Measurements from ENCODE around the gene SLC38A6. TPM values are rescaled to one million over a fixed set of nuclear protein-coding genes. Genes with fewer than 3 reads are reported as not detected.
"Not testable (repeated sequence)": the region's sequence is repeated elsewhere in the genome, so short reads cannot be mapped to it uniquely, and the experiment has no call there.

Gene SLC38A6
- total RNA-seq, 2 experiments from 2014 or later: 4.5 to 5.3 TPM

DNA sequence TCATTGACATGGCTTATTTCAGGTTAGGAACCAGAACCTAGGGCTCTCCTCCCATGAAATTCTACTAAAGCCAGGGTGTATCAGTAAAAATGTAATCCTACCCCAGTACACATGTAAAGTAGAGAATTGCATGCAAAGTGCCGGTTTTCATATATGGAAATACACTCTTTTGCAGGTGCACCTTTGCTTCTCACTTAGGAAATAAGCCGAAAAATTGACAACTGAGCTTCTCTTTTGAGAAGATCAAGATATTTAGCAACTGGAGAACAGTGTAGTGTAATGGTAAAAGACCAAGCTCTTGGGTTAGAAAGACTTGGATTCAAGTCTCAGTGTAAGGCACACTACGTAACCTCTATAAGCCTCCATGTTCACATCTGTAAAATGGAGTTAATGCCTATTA lies 82.4 kb downstream of the SLC38A6 start:
- ChIA-PET CTCF (interaction anchor here (1.6 kb wide), 1 partner anchor 10 kb away, joined by 3 read pairs; no protein-coding TSS in a partner anchor), POLR2A (no interaction called here)
- no peak overlapping the region for H3K27ac Mint-ChIP-seq
- ATAC-seq (no peak), DNase-seq (no peak)
- peaks cover 7% of the 10 kb centered on the region for H3K36me3 Mint-ChIP-seq (ENCODE audit: low read depth)
- no peaks in the 10 kb centered on the region for H3K9me3 Mint-ChIP-seq (ENCODE audit: low read depth)
- no peaks in the 10 kb centered on the region for H3K4me1 Mint-ChIP-seq
- no peaks in the 10 kb centered on the region for H3K27me3 Mint-ChIP-seq
- intact Hi-C loops (cut with DNase I, micrococcal nuclease): no loop called here
- no peak overlapping the region for H3K4me3 Mint-ChIP-seq

DNA sequence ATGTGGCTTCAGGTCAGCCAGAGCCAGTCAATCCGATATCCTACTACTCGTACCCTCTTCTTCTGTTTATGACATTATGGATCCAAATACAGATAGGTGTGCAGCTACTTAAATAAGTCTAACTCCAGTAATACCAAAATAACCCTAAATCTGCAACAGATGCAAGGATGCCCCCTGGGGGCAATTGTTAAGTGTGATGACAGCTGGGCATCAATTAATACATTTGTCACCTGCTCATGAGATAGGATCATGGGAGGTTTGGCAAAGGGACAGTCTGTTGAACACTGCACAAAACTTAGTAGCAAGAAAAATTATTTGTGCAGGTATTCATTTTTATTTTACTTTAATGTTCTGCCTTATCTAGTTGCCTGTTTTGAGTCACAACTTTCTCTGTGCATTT lies 83.2 kb downstream of the SLC38A6 start:
- no peak for ATAC-seq
- Mint-ChIP-seq H3K4me3 (no peak overlapping the region), H3K27ac (no peak overlapping the region), H3K36me3 (ENCODE audit: low read depth) (peaks cover 8% of the 10 kb centered on the region), H3K4me1 (no peaks in the 10 kb centered on the region), H3K9me3 (ENCODE audit: low read depth) (no peaks in the 10 kb centered on the region), H3K27me3 (no peaks in the 10 kb centered on the region)
- DNase-seq: no peak
- intact Hi-C loops (cut with DNase I, micrococcal nuclease): no loop called here
- POLR2A ChIA-PET: no interaction called here
- CTCF ChIA-PET: no interaction called here

DNA sequence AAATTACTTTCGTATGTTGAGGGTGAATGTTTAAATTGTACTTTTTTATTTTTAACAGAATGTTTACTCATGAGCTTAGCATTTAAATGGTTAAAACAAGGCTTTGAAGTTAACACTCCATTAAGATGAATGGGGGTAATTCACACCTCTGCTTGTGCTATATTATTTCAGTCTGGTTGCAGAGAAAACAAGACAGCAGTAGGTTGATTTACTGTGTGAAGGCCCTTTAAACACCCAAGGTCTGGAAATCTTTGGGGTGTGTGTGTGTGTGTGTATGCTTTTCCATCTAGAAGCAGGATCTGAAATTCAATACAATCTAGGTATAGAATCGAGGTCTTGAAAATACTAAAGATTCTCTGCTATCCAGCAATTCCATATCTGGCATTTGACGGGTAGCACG lies 83.8 kb downstream of the SLC38A6 start:
- Mint-ChIP-seq H3K9me3 (ENCODE audit: low read depth) (no peaks in the 10 kb centered on the region), H3K4me1 (no peaks in the 10 kb centered on the region), H3K27ac (no peak overlapping the region), H3K27me3 (no peaks in the 10 kb centered on the region), H3K4me3 (no peak overlapping the region), H3K36me3 (ENCODE audit: low read depth) (peaks cover 12% of the 10 kb centered on the region)
- ChIA-PET POLR2A (no interaction called here), CTCF (no interaction called here)
- intact Hi-C loops (cut with DNase I, micrococcal nuclease): no loop called here
- no peak for ATAC-seq
- DNase-seq: no peak

DNA sequence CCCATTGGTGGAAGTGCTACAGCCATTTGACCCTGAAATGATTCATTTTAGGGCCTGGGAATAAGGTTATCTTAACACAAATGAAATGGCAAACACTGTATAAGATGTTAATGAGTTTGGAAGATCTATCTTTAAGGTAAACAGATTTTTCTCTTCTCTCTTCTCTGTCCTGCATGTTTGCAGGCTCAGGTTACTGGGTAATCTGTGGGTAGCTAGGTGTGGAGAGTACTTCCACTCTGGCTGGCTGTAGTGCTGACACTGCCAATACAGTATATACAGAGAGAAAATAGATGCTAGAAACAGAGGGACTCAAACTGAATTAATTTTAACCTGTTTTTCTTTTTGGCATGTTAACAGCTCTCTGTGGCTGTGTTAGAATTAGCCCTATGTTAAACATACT lies 84.6 kb downstream of the SLC38A6 start:
- H3K27ac Mint-ChIP-seq: no peak overlapping the region

DNA sequence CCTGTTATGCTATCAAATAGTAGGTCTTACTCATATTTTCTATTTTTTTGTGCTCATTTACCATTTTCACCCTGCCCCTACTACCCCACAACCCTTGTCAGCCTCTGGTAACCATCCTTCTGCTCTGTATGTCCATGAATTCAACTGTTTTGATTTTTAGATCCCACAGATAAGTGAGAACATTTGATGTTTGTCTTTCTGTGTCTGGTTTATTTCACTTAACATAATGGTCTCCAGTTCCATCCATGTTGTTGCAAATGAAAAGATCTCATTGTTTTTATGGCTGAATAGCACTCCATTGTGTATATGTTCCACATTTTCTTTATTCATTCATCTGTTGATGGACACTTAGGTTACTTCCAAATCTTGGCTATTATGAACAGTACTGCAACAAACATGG lies 91.4 kb downstream of the SLC38A6 start:
- ATAC-seq; H3K4me3 Mint-ChIP-seq; intact Hi-C loops (cut with DNase I, micrococcal nuclease); H3K27me3 Mint-ChIP-seq; H3K27ac Mint-ChIP-seq; H3K4me1 Mint-ChIP-seq; H3K36me3 Mint-ChIP-seq (ENCODE audit: low read depth); CTCF ChIA-PET; H3K9me3 Mint-ChIP-seq (ENCODE audit: low read depth); DNase-seq; POLR2A ChIA-PET: not testable (repeated sequence)

More for the DNA sequence above, 84.6 kb downstream of the SLC38A6 start:
- Mint-ChIP-seq H3K9me3 (ENCODE audit: low read depth) (peaks cover 2% of the 10 kb centered on the region), H3K4me1 (no peaks in the 10 kb centered on the region), H3K27me3 (no peaks in the 10 kb centered on the region), H3K4me3 (no peak overlapping the region), H3K36me3 (ENCODE audit: low read depth) (peaks cover 12% of the 10 kb centered on the region)
- ATAC-seq: no peak
- no peak for DNase-seq
- intact Hi-C loops (cut with DNase I, micrococcal nuclease): no loop called here
- POLR2A ChIA-PET: interaction anchor here (0.6 kb wide), 1 partner anchor 321 kb away, joined by 3 read pairs; no protein-coding TSS in a partner anchor
- CTCF ChIA-PET: no interaction called here

DNA sequence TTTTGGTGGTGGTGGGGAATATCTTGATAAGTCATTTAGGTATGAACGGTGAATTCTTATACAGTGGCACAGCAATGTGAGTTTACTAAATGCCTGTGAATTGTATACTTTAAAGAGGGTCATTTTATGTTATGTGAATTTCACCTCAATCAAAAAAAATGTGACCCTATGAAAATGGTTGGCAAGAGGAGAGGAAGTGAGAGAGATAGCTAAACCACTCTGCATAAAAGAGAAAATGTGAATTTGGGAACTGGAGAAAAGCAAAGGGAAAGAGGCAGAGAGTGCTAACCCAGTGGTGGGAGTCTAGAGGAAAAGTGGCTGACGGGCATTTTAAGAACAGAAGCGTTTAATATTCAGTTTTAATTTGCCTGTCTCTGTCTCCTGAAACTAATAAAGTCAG lies 93.8 kb downstream of the SLC38A6 start:
- ATAC-seq (no peak), DNase-seq (no peak)
- ChIA-PET POLR2A (no interaction called here), CTCF (no interaction called here)
- no peak overlapping the region for H3K4me3 Mint-ChIP-seq
- H3K9me3 Mint-ChIP-seq (ENCODE audit: low read depth): peaks cover 2% of the 10 kb centered on the region
- no peaks in the 10 kb centered on the region for H3K36me3 Mint-ChIP-seq (ENCODE audit: low read depth)
- no peaks in the 10 kb centered on the region for H3K4me1 Mint-ChIP-seq
- H3K27me3 Mint-ChIP-seq: no peaks in the 10 kb centered on the region
- intact Hi-C loops (cut with DNase I, micrococcal nuclease): loop anchor here in 1 of 2 experiments (5.0 kb wide), 1 partner anchor 1107 kb away; no protein-coding TSS in a partner anchor
- no peak overlapping the region for H3K27ac Mint-ChIP-seq

DNA sequence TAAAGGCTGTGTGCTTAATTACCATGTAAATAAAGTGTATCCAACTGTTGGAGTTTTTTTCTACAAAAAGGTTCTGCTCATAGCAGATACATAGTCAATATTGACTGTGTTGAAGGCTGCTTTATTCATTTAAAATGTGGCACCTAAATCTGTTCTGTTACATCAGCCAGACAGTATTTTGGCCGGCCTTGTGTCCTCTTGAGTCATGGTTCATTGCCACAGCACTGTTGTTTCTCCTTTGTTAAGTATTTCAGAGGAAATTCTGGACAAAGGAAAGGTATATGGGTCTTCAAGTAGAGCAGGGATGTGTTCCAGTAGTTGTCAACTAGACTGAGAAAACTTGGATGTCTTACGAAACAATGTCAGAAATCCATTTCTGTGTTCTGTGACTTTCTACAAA lies 95.5 kb downstream of the SLC38A6 start:
- Mint-ChIP-seq H3K27ac (no peak overlapping the region), H3K9me3 (ENCODE audit: low read depth) (no peaks in the 10 kb centered on the region), H3K36me3 (ENCODE audit: low read depth) (peaks cover 2% of the 10 kb centered on the region), H3K4me3 (no peak overlapping the region), H3K27me3 (no peaks in the 10 kb centered on the region), H3K4me1 (no peaks in the 10 kb centered on the region)
- intact Hi-C loops (cut with DNase I, micrococcal nuclease): loop anchor here in 1 of 2 experiments (5.0 kb wide), 1 partner anchor 1106 kb away; no protein-coding TSS in a partner anchor
- CTCF ChIA-PET: no interaction called here
- no peak for DNase-seq
- POLR2A ChIA-PET: no interaction called here
- no peak for ATAC-seq

DNA sequence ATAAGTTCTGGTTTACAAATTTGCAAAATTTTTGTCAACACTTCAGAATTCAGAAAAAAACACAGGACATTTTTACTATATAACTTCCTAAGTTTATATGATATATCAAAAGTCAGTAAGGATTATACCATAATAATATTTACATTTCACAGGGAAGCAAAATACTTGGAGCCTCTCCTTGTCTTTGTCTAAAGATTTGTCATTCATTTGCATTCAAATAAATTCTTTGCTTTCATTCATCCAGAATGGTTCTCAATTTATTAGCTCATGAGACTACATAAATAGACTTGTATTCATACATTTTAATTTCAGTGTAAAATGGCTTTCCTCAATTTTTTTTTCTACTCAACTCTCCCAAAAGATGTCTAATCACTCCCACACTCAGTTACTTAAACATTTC lies 96.4 kb downstream of the SLC38A6 start:
- no peaks in the 10 kb centered on the region for H3K4me1 Mint-ChIP-seq
- ChIA-PET CTCF (no interaction called here), POLR2A (no interaction called here)
- intact Hi-C loops (cut with DNase I, micrococcal nuclease): loop anchor here in 1 of 2 experiments (5.0 kb wide), 1 partner anchor 1105 kb away; no protein-coding TSS in a partner anchor
- H3K9me3 Mint-ChIP-seq (ENCODE audit: low read depth): no peaks in the 10 kb centered on the region
- no peak for DNase-seq
- no peak for ATAC-seq
- H3K4me3 Mint-ChIP-seq: no peak overlapping the region
- H3K27ac Mint-ChIP-seq: no peak overlapping the region
- peaks cover 2% of the 10 kb centered on the region for H3K36me3 Mint-ChIP-seq (ENCODE audit: low read depth)
- H3K27me3 Mint-ChIP-seq: no peaks in the 10 kb centered on the region

DNA sequence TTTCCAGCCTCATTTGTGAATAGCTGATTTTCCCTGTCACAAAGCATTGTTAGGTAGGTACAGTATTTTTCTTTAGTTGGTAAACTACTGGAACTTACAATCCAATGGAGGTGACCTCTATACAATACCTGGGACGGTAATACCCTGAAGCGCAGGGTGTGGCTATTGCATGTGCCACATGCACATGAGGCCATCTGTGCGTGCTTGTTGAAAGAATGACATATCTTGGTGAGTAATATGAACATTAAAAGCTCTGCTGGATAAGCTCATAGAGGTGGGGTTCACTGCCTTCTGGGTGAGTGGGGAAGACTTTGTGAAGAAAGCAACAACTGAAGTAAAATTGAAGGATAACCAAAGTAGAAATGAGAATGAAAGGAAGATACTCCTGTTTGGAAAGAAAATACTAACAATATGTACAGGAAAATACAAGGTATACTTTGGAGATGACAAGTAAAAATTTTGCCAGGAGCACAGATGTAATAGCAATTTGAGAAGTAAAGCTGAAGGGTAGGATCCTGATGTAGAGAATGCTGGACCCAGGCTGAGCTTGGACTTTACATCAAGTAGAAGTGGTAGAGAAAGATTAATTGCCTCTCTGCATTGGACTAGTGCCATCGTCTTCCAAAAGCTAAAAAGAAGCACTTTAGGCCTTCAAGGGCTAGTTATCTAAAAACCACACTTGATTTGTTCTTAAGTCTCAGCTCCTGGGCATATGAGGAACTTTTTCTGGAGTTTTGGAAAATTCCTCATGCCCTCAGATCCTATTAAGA lies 97.1 kb downstream of the SLC38A6 start:
- CTCF ChIA-PET: interaction anchor here (0.6 to 0.7 kb wide), 2 partner anchors 449 to 481 kb away, joined by 3 to 5 read pairs; no protein-coding TSS in a partner anchor
- intact Hi-C loops (cut with DNase I, micrococcal nuclease): loop anchor here in 1 of 2 experiments (5.0 kb wide), 1 partner anchor 1104 kb away; no protein-coding TSS in a partner anchor
- ATAC-seq: no peak
- POLR2A ChIA-PET: no interaction called here
- no peaks in the 10 kb centered on the region for H3K27me3 Mint-ChIP-seq
- H3K9me3 Mint-ChIP-seq (ENCODE audit: low read depth): no peaks in the 10 kb centered on the region
- H3K4me3 Mint-ChIP-seq: no peak overlapping the region
- H3K4me1 Mint-ChIP-seq: no peaks in the 10 kb centered on the region
- no peak overlapping the region for H3K27ac Mint-ChIP-seq
- H3K36me3 Mint-ChIP-seq (ENCODE audit: low read depth): peaks cover 2% of the 10 kb centered on the region
- DNase-seq: no peak

DNA sequence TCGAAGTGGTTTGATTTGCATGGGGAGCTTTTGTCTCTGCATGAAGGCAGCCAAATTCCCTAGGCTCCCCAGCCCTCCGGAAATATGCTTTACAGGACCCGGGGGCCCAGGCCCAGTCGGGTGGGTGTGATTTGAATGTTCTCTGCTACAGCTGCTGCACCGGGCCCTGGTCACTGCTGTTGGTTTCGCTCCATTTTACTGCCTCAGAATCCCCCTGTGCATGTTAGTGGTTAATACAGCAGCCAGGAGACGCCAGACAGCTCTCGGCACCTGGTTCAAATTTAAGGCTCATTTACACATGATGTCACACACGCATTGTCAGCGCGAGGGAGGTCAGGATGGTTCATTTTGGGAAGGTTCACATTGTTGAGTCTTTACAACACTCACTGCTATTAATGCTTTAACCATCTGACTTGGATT lies 99.6 kb downstream of the SLC38A6 start:
- POLR2A ChIA-PET: no interaction called here
- Mint-ChIP-seq H3K27ac (no peak overlapping the region), H3K4me1 (no peaks in the 10 kb centered on the region), H3K36me3 (ENCODE audit: low read depth) (peaks cover 11% of the 10 kb centered on the region), H3K4me3 (no peak overlapping the region), H3K9me3 (ENCODE audit: low read depth) (peaks cover 3% of the 10 kb centered on the region), H3K27me3 (no peaks in the 10 kb centered on the region)
- CTCF ChIA-PET: no interaction called here
- no peak for ATAC-seq
- intact Hi-C loops (cut with DNase I, micrococcal nuclease): no loop called here
- no peak for DNase-seq

DNA sequence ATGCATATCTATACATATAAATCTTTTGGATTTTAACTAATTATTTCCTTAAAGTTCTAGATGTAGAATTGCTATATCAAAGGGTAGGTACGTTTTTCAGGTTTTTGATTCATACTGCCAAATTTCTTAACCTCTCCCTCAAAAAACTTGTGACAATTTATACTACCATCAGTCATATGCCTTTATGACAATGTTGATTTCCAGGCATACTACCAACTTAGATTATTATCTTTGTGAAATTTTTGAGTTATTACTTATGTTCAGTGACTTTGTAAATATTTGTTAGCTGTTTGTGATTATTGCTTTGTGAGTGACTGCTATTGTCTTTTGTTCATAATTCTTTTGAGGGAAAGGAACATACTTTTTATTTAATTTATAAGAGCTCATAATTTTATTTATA lies 107.0 kb downstream of the SLC38A6 start:
- H3K4me3 Mint-ChIP-seq: no peak overlapping the region
- POLR2A ChIA-PET: no interaction called here
- H3K4me1 Mint-ChIP-seq: peaks cover 6% of the 10 kb centered on the region
- intact Hi-C loops (cut with DNase I, micrococcal nuclease): no loop called here
- H3K27me3 Mint-ChIP-seq: no peaks in the 10 kb centered on the region
- peaks cover 7% of the 10 kb centered on the region for H3K9me3 Mint-ChIP-seq (ENCODE audit: low read depth)
- DNase-seq (no peak), ATAC-seq (no peak)
- CTCF ChIA-PET: no interaction called here
- H3K36me3 Mint-ChIP-seq (ENCODE audit: low read depth): peaks cover 11% of the 10 kb centered on the region
- H3K27ac Mint-ChIP-seq: no peak overlapping the region

DNA sequence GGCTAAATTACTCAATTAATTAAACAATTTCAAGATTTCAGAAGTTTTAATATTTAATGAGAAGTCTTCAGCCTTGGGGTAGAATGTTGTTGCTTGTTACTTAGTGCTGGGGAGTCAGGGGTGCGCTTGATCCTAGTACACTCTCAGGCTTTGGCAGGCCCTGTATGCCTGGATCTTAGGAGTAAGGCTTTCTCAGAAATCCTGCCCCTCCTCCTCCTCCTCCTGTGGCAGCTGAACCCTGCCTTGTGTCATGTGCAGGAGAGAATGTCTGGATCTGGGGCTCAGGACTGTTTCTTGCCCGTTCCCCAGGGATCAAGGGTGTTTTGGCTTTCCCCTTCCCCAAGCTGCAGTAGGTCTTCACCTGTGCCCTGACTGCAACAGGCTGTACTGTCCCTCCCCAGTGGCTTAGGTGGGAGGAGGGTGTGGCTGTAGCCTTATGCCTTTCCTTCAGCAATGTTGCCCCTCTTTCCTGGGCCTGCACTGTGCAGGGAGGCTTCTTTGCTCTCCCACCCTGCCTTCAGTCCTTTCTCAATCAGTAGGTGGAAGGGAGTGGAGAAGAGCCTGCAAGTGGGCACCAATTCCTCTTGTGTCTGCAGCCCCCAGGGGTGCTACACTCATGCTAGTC lies 108.2 kb downstream of the SLC38A6 start:
- Mint-ChIP-seq H3K4me3 (no peak overlapping the region), H3K27me3 (no peaks in the 10 kb centered on the region)

More for the DNA sequence above, 108.2 kb downstream of the SLC38A6 start:
- ATAC-seq: no peak
- no peak for DNase-seq
- H3K27ac Mint-ChIP-seq: no peak overlapping the region
- ChIA-PET CTCF (no interaction called here), POLR2A (no interaction called here)
- intact Hi-C loops (cut with DNase I, micrococcal nuclease): no loop called here
- H3K36me3 Mint-ChIP-seq (ENCODE audit: low read depth): peaks cover 7% of the 10 kb centered on the region
- peaks cover 6% of the 10 kb centered on the region for H3K4me1 Mint-ChIP-seq
- peaks cover 7% of the 10 kb centered on the region for H3K9me3 Mint-ChIP-seq (ENCODE audit: low read depth)

Data from activated CD4-positive, alpha-beta T cell treated with anti-CD3 and anti-CD28 coated beads for 36 hours (primary cell).